Cardiac fibroblast (primary cell): Measurements from ENCODE around the gene PPM1L.

Source experiments
- DNase-seq, 2 donors: peaks; one replicate each; pipeline versions ENCODE4 v3.0.0 to v3.0.0-alpha.2; 2010; ENCODE audit warnings: low read depth in 2 of 2
- H3K4me3 ChIP-seq, 2 donors: replicated peaks in 1 of 2; 1 replicate in 1 of 2; 2 replicates in 1 of 2; pipeline ENCODE4 v1.5.1; 2011; ENCODE audit warnings: low read depth in 2 of 2, low read length in 2 of 2, mild to moderate bottlenecking in 2 of 2, moderate library complexity in 1 of 2
- CTCF ChIP-seq: IDR thresholded peaks from one replicate; pipeline ENCODE4 v1.5.1; 2011; ENCODE audit warnings: low read depth, mild to moderate bottlenecking, low read length, inconsistent platforms

Gene PPM1L

DNA sequence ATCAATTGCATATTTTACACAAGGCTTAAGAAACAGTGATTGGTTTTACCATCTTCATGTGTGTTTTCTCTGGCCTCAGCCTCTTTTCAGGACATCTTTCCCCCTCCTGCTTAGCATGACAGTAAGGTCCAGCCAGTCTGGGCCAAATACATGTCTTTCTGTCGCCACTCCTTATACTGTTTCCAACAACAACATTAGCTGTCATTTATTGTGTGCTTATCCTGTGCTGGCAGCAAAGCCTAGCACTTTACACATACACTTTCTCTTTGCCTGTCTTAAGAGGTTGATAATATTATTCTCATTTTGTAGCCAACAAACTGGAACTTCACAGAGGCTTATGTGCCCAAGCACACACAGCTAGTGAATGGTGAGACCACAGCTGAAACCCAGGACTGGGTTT lies 311.3 kb downstream of the PPM1L start:
- TF ChIP-seq CTCF: no peak
- no peak for DNase-seq
- H3K4me3 ChIP-seq: no peak overlapping the region

GRCh38 chr3:161069511-161070251 lies 313.6 kb downstream of the PPM1L start:
- DNase-seq: peak; percentile 75 to 81
- no peak overlapping the region for H3K4me3 ChIP-seq
- no peak for TF ChIP-seq CTCF

DNA sequence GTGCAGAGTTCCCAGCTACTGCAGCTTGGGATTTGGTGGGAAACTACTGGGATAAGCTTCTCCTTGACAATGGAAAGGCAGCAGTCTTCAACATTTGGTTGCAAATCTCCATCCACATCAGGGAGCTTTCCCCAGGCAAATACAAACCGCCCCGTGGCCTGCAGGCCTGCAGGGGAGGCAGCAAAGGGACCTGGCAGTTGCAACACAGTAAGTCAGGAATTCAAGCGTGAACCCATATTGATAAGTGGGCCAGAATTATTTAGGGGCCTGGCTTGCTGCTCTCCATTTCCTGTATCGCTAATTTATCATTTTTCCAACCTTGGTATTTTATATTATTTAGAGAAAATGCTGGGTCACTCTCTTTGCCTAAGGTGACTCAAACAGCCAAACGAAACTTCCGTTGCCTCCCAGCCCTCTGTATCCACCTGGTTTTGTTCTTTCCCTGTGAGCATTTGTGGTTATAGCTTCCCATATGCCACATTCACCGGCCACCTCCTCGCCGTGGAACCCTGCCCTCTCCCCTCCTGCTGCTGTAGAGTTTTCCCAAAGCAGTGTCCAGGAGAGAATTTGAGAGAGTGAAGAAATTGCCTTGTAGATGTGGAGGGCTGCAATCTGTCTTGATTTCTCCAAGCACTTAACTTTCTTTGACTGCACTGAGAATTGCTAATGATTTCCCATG lies 314.4 kb downstream of the PPM1L start:
- no peak for DNase-seq
- H3K4me3 ChIP-seq: no peak overlapping the region
- TF ChIP-seq CTCF: no peak

DNA sequence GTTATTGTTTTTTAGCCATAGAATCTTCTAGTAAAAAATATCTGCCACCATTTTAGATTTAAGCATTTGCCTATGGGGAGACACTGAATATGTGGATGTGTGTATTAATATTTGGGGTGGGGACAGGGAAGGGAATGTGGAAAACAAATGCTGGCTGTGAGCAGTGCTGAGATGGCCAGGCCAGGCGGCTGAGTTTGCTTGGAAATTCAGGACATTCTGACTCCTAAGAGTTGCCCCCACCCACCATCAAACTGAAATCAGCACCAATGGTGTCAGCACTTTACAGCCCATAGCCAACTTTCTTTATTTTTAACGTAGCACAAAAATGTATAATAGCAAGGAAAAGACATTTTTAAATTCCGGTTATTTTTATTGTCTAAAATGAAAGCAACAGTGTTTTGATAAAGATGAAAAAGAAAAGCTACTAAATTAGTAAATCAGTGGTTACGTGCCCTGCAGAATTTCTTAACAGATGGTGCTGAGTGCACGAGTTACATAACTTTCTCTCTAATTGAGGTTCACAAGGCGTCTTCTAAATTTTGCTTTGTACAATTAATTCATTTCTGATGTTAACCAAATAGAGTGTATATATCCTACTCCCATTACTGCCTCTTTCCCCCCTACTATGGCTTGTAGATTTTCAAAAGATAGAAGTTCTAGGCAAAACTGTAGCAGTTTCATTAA lies 315.1 kb downstream of the PPM1L start:
- no peak overlapping the region for H3K4me3 ChIP-seq
- no peak for DNase-seq
- TF ChIP-seq CTCF: no peak

- DNase-seq: no peak
- no peak for TF ChIP-seq CTCF
- no peak overlapping the region for H3K4me3 ChIP-seq
These were observed 316.2 kb downstream of the PPM1L start for GRCh38 chr3:161072211-161072621.

DNA sequence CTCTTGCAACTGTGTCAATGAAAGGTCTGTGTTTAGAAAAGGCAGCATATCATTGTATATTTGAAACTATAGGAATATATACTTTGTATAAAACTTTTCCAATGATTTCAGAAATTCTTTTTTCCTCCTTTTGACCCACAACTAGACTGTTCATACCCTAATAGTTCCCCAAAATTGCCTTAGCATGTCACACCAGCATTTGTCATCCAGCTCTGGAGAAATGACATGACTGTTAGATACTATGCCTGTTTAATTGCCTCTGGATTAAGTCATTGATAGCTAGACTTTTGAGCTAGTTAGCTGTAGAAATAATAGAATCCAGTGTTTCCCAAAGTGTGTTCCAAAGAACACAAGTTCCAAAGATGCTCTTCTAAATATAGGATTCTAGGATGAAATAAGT lies 316.7 kb downstream of the PPM1L start:
- no peak for TF ChIP-seq CTCF
- no peak for DNase-seq
- no peak overlapping the region for H3K4me3 ChIP-seq
